Measurements from ENCODE around the gene DIPK1C. TPM values are rescaled to one million over a fixed set of nuclear protein-coding genes. Genes with fewer than 3 reads are reported as not detected.

Gene DIPK1C
- total and polyA plus RNA-seq, 9 of the 15 experiments (the other 6 are each of a cell fraction or from before 2014, with no cell fraction given), result 0.04 to 0.32 (median 0.15) TPM; not detected in 2

DNA sequence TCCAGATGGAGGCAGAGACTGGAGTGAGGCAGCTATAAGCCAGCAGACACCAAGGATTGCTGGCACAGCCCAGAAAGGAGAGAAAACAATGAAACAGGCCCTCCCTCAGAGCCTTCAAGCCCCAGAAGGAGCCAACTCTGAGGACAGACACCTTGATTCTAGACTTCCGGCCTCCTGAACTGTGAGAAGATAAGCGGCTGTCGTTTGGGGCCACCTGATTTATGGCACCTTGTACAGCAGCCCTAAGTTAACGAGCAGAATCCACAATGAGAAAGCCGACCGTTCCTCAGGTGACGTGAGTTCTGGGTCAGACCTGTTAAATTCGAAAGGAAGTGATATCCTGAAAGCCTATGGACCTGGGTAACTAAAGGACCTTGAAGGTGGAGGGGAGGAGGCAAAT is 31.8 kb upstream of the DIPK1C start (continued):
- TF ChIP-seq ZBTB1 (CRISPR knock-in tag; IDR thresholded peaks at IDR 0.05; ENCODE audit: borderline replicate concordance, low read depth) (no peak), ZNF644 (tag; IDR thresholded peaks at IDR 0.05; ENCODE audit: low read depth) (0 out of 2 replicates have a peak, but pooled peaks have one; percentile 51), HEY1 (CRISPR knock-in tag; IDR thresholded peaks at IDR 0.05; ENCODE audit: borderline replicate concordance) (no peak), FOXJ2 (tag; IDR thresholded peaks at IDR 0.05) (no peak)
- TF ChIP-seq, protein P1, sequence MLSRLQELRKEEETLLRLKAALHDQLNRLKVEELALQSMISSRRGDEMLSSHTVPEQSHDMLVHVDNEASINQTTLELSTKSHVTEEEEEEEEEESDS (CRISPR knock-in tag; IDR thresholded peaks at IDR 0.05), result no peak
- TF ChIP-seq, protein P2, sequence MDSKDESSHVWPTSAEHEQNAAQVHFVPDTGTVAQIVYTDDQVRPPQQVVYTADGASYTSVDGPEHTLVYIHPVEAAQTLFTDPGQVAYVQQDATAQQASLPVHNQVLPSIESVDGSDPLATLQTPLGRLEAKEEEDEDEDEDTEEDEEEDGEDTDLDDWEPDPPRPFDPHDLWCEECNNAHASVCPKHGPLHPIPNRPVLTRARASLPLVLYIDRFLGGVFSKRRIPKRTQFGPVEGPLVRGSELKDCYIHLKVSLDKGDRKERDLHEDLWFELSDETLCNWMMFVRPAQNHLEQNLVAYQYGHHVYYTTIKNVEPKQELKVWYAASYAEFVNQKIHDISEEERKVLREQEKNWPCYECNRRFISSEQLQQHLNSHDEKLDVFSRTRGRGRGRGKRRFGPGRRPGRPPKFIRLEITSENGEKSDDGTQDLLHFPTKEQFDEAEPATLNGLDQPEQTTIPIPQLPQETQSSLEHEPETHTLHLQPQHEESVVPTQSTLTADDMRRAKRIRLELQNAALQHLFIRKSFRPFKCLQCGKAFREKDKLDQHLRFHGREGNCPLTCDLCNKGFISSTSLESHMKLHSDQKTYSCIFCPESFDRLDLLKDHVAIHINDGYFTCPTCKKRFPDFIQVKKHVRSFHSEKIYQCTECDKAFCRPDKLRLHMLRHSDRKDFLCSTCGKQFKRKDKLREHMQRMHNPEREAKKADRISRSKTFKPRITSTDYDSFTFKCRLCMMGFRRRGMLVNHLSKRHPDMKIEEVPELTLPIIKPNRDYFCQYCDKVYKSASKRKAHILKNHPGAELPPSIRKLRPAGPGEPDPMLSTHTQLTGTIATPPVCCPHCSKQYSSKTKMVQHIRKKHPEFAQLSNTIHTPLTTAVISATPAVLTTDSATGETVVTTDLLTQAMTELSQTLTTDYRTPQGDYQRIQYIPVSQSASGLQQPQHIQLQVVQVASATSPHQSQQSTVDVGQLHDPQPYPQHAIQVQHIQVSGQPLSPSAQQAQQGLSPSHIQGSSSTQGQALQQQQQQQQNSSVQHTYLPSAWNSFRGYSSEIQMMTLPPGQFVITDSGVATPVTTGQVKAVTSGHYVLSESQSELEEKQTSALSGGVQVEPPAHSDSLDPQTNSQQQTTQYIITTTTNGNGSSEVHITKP (IDR thresholded peaks at IDR 0.05; ENCODE audit: partially characterized antibody), result no peak
- TF ChIP-seq, protein P3, sequence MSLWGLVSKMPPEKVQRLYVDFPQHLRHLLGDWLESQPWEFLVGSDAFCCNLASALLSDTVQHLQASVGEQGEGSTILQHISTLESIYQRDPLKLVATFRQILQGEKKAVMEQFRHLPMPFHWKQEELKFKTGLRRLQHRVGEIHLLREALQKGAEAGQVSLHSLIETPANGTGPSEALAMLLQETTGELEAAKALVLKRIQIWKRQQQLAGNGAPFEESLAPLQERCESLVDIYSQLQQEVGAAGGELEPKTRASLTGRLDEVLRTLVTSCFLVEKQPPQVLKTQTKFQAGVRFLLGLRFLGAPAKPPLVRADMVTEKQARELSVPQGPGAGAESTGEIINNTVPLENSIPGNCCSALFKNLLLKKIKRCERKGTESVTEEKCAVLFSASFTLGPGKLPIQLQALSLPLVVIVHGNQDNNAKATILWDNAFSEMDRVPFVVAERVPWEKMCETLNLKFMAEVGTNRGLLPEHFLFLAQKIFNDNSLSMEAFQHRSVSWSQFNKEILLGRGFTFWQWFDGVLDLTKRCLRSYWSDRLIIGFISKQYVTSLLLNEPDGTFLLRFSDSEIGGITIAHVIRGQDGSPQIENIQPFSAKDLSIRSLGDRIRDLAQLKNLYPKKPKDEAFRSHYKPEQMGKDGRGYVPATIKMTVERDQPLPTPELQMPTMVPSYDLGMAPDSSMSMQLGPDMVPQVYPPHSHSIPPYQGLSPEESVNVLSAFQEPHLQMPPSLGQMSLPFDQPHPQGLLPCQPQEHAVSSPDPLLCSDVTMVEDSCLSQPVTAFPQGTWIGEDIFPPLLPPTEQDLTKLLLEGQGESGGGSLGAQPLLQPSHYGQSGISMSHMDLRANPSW (CRISPR knock-in tag; IDR thresholded peaks at IDR 0.05), result no peak
